Omental fat pad (tissue), 4 donors: ENCODE data around the gene DTD2. TPM values are rescaled to one million over a fixed set of nuclear protein-coding genes. Genes with fewer than 3 reads are reported as not detected.
"Not testable (repeated sequence)": the region's sequence is repeated elsewhere in the genome, so short reads cannot be mapped to it uniquely, and the experiment has no call there.

ENCODE experiments used
- ATAC-seq: fragments of 150-250 bp; one replicate; pipeline ENCODE4 v1.9.1; 2016; ENCODE audit warnings: mild to moderate bottlenecking, moderate library complexity; ENCODE audit not compliant: low FRiP score
- DNase-seq: peaks from one replicate; pipeline ENCODE4 v3.0.0-alpha.2; 2019; ENCODE audit warnings: low spot score
- total RNA-seq, 4 donors: library from RNA; depleted of rRNA; stranded (reverse); fragments of >200 nt; gene quantifications; one replicate each; pipeline ENCODE4 v1.1.0, GENCODE V29; 2016
- TF ChIP-seq, protein P1 (sequence below), 3 donors: fragments of 450-650 bp; IDR thresholded peaks; one replicate each; pipeline ENCODE4 v1.5.1; 2016 to 2017; ENCODE audit warnings: antibody characterized with exemption in 3 of 3, mild to moderate bottlenecking in 3 of 3, moderate library complexity in 2 of 3

The DTD2 gene
- total RNA-seq, 4 donors from 2014 or later = 25.1 to 54.4 (median 35.9) TPM

DNA sequence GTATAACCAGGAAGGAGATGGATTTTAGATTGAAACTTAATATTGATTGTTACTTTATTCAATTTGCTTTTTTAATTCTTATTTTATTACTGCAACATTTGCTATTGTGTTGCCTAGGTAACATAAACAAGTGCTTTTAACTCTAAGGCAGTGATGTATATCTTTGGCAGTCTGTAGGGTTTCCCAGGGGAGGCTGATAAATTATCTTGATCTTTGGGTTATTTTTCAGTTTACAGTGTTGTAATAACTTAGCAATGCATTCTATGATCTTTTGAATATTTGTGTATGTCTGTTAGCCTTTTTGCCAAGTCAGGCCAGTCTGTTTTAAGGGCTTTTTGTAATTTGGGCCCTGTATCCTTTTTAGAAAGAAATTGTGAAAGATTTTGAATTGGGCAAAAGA lies 7.8 kb upstream of the DTD2 start:
- ATAC-seq = peak; percentile 42
- no peak for DNase-seq
- TF ChIP-seq, protein P1, sequence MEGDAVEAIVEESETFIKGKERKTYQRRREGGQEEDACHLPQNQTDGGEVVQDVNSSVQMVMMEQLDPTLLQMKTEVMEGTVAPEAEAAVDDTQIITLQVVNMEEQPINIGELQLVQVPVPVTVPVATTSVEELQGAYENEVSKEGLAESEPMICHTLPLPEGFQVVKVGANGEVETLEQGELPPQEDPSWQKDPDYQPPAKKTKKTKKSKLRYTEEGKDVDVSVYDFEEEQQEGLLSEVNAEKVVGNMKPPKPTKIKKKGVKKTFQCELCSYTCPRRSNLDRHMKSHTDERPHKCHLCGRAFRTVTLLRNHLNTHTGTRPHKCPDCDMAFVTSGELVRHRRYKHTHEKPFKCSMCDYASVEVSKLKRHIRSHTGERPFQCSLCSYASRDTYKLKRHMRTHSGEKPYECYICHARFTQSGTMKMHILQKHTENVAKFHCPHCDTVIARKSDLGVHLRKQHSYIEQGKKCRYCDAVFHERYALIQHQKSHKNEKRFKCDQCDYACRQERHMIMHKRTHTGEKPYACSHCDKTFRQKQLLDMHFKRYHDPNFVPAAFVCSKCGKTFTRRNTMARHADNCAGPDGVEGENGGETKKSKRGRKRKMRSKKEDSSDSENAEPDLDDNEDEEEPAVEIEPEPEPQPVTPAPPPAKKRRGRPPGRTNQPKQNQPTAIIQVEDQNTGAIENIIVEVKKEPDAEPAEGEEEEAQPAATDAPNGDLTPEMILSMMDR (IDR thresholded peaks at IDR 0.05) = no peak

DNA sequence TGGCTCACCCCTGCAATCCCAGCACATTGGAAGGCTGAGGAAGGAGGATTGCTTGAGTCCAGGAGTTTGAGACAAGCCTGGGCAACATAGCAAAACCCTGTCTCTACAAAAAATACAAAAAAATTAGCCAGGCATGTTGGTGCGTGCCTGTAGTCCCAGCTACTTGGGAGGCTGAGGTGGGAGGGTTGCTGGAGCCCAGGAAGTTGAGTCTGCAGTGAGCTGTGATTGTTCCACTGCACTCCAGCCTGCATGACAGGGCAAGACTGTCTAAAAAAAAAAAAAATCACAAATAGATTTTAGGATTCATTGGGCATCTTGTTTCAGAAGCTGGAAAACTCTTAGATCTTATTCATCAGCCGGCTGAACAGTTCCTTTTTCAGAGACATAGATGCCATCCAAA lies 5.1 kb upstream of the DTD2 start:
- DNase-seq, ATAC-seq: not testable (repeated sequence)

DNA sequence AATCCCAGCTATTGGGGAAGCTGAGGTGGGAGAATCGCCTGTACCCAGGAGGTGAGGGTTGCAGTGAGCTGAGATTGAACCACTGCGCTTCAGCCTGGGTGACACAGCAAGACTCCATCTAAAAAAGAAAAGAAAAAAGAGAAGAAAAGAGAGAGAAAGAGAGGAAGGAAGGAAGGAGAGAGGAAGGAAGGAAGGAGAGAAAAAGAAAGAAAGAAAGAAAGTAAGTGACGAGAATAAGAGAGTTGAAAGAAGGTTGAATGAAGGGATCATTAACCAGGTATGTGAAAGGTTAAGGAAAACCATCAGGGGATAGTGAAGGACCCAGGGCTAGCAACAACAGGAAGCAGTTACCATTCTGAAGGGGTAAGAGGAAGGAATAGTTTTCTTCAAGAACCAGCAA lies 4.2 kb upstream of the DTD2 start:
- DNase-seq (no peak), ATAC-seq (no peak)
- TF ChIP-seq, protein P1 (IDR thresholded peaks at IDR 0.05) = no peak

DNA sequence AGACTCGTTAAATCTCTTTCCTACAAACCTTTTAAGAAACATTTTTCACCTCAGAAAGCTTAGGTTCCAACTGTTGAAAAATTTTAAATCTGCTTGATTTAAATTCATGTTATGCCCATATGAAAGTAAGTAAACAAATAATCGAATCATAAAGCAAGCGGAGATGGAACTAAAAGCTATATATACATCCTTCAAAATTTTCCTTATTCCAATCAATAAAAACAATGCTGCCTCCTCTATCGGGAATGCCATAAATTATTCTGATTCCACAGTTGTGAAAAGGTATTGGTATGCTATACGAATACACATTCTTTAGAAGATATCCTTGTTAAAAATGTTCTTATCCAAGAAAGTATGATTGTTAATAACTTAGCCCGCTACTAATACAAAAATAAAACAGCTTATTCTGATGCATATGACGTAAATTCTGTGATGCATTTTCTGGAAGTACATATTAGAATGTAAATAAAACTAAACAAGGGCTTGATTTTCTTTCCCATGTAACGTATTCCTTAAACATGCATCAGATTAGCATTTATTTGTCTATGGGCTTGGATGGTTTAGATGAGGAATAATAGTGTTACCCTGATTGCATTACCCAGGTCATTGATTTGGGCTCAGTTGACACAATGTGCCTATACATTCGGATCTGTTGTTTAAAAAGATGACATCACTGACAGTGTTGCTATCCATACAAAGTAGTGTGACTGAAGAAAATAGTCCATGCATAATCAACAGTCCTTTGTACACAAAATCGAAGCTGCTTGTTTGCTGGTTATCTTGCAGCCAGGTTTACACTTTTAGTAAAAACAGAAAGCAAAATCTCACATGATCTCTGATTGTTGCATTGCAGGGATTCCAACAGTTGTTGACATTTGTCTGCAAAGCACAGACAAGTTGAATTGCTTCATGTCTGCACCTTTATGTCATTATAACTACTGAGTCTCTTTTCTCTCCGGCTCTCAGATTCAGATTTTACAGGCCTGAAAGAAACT lies 656 bp upstream of the DTD2 start:
- DNase-seq (no peak), ATAC-seq (no peak)
- TF ChIP-seq, protein P1 (IDR thresholded peaks at IDR 0.05) = no peak

DNA sequence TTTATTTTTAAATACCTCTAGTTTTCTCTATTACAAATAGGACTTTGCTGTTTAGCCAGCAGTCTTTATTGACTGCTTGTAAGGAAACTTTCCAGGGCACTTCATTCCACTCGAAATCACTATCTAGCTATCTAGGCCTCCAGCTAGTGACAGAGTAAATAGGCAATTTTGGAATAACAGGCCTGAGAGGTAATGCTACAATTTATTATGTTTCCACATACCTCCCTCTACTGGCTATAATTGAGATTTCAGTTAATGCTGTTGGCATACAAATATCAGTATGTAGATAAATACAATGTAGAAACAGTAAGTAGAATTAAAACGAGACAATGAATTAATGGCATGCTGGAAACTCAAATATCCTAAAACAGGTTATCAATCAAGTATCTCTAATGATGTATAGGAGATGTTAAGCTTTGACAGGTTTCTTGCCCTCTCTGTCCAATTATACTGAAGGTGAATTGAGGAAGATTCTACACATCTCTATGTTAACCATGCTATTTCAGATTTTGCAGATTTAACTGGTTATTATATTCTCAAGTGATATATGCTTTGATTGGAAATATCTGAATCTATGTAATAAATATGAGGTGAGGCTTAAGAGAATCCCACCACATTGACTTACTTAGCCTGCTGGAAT lies 7.2 kb downstream of the DTD2 start:
- ATAC-seq = peak; percentile 77
- DNase-seq = no peak
- TF ChIP-seq, protein P1 (IDR thresholded peaks at IDR 0.05) = peak in 1 of 3 donors; percentile 6

DNA sequence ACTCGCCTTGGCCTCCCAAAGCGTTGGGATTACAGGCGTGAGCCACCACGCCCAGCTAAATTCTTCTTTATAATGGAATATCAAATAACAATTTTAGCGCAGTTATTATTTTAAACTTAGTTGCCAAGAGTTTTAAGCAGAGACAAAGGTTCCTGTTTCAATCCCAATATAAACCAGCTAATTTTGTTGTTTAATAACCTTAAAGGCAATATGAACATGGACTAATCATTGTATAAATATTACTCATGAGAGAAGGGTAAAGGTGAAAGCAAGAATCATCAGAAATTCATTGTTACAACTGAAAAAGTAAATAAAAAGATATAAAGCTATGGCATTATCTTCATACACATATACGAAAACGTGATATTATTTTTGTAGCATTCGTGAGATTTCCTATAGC lies 8.2 kb downstream of the DTD2 start:
- ATAC-seq (no peak), DNase-seq (no peak)
- TF ChIP-seq, protein P1 (IDR thresholded peaks at IDR 0.05) = no peak

DNA sequence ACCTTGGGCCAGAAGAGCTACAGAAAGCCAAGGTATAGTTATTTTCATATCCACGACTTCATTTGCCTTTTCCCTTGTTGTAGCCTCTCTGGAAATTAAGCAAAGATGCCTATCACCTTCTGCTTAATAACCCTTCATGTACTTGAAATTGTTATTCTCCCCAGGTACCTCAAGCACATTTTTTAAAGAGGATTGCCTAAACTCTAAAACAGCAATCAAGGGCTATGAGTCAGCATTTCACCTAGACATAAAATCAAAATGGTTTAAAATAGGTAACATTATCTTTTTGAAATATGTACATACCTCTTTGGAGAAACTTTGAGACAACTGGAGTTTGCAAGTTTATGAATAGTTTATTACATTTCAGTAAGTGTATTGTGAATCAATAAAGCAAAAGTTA lies 11.6 kb downstream of the DTD2 start:
- no peak for ATAC-seq
- DNase-seq = no peak
- TF ChIP-seq, protein P1 (IDR thresholded peaks at IDR 0.05) = no peak
